HEK293 (cell line): Measurements from ENCODE around the gene SLC44A1.

Experiments used
- CTCF ChIA-PET: fragments of 350-600 bp; formaldehyde crosslinking; extraction: SDS; loops from one replicate; lab custom pipeline; 2021; ENCODE audit warnings: antibody characterized with exemption; lab: Yijun Ruan, JAX
- POLR2A ChIA-PET: fragments of 300-600 bp; formaldehyde crosslinking; extraction: SDS; loops from one replicate; lab custom pipeline; 2020; ENCODE audit warnings: antibody characterized with exemption, inconsistent platforms; lab: Yijun Ruan, JAX
- H3K27ac ChIP-seq: fragments of 200-500 bp; sonication (Bioruptor generic); 2 replicates; pipeline ENCODE4 v1.5.1; 2014; ENCODE audit warnings: low read depth, low read length, control low read depth, inconsistent platforms; ENCODE audit errors: extremely low read depth
- H3K36me3 ChIP-seq, 2 experiments: fragments of 200-500 bp in 1 of 2; sonication (Bioruptor generic) in 1 of 2; 1 replicate in 1 of 2; 2 replicates in 1 of 2; pipeline ENCODE4 v1.5.1; 2014 to 2017; ENCODE audit warnings: inconsistent platforms in 2 of 2, low read length in 2 of 2; ENCODE audit not compliant: control insufficient read depth in 2 of 2, insufficient read depth in 1 of 2
- H3K4me1 ChIP-seq: fragments of 200-500 bp; sonication (Bioruptor generic); 2 replicates; pipeline ENCODE4 v1.5.1; 2014; ENCODE audit warnings: mild to moderate bottlenecking, low read length, inconsistent platforms; ENCODE audit not compliant: control insufficient read depth, insufficient read depth
- H3K4me3 ChIP-seq: 2 replicates; pipeline ENCODE4 v1.5.1; 2011; ENCODE audit warnings: low read depth, mild to moderate bottlenecking, control low read depth, low read length, moderate library complexity
- H3K9me3 ChIP-seq: fragments of 200-500 bp; sonication (Bioruptor generic); 2 replicates; pipeline ENCODE4 v1.5.1; 2014; ENCODE audit warnings: low read depth, low read length, inconsistent platforms; ENCODE audit not compliant: control insufficient read depth, insufficient read depth
- BCL11B ChIP-seq: fragments of 450-650 bp; formaldehyde crosslinking; IDR thresholded peaks from 2 replicates; pipeline ENCODE4 v1.5.1; 2016; ENCODE audit warnings: low read depth, missing biosample characterization, missing genetic modification characterization
- EGR2 ChIP-seq: fragments of 450-650 bp; formaldehyde crosslinking; IDR thresholded peaks from 2 replicates; pipeline ENCODE4 v1.5.1; 2016; ENCODE audit warnings: low read depth, missing biosample characterization, missing genetic modification characterization
- GLI2 ChIP-seq: fragments of 450-650 bp; formaldehyde crosslinking; IDR thresholded peaks from 2 replicates; pipeline ENCODE4; 2017; ENCODE audit warnings: missing biosample characterization, missing genetic modification characterization, low read depth, borderline replicate concordance
- ZBTB7A ChIP-seq: fragments of 450-650 bp; formaldehyde crosslinking; IDR thresholded peaks from 2 replicates; pipeline ENCODE4 v1.5.1; 2016; ENCODE audit warnings: low read depth, missing biosample characterization, missing genetic modification characterization
- ZNF112 ChIP-seq: fragments of 450-650 bp; formaldehyde crosslinking; IDR thresholded peaks from 2 replicates; pipeline ENCODE4 v1.5.0; 2017; ENCODE audit warnings: missing biosample characterization, missing genetic modification characterization
- ZNF169 ChIP-seq: fragments of 450-650 bp; formaldehyde crosslinking; IDR thresholded peaks from 2 replicates; pipeline ENCODE4 v1.5.1; 2016; ENCODE audit warnings: missing biosample characterization, missing genetic modification characterization
- ZNF248 ChIP-seq: fragments of 450-650 bp; formaldehyde crosslinking; IDR thresholded peaks from 2 replicates; pipeline ENCODE4 v1.5.1; 2017; ENCODE audit warnings: missing biosample characterization, missing genetic modification characterization
- ZNF311 ChIP-seq: fragments of 450-650 bp; formaldehyde crosslinking; IDR thresholded peaks from 2 replicates; pipeline ENCODE4 v1.5.1; 2017; ENCODE audit warnings: missing biosample characterization, missing genetic modification characterization, borderline replicate concordance
- ZNF366 ChIP-seq: fragments of 450-650 bp; formaldehyde crosslinking; conservative IDR thresholded peaks from 2 replicates; pipeline ENCODE4 v1.5.1; 2016; ENCODE audit warnings: missing biosample characterization, missing genetic modification characterization
- ZNF433 ChIP-seq: fragments of 450-650 bp; formaldehyde crosslinking; IDR thresholded peaks from 2 replicates; pipeline ENCODE4 v1.5.1; 2016; ENCODE audit warnings: missing biosample characterization, missing genetic modification characterization, low read depth
- ZNF510 ChIP-seq: fragments of 450-650 bp; formaldehyde crosslinking; IDR thresholded peaks from 2 replicates; pipeline ENCODE4 v1.5.1; 2018; ENCODE audit warnings: mild to moderate bottlenecking, missing genetic modification characterization, missing biosample characterization; ENCODE audit not compliant: insufficient replicate concordance
- ZNF521 ChIP-seq: fragments of 450-650 bp; formaldehyde crosslinking; IDR thresholded peaks from 2 replicates; pipeline ENCODE4 v1.5.1; 2017; ENCODE audit warnings: missing biosample characterization, mild to moderate bottlenecking, missing genetic modification characterization
- ZNF544 ChIP-seq: fragments of 450-650 bp; formaldehyde crosslinking; IDR thresholded peaks from 2 replicates; pipeline ENCODE4 v1.5.0; 2017; ENCODE audit warnings: missing biosample characterization, missing genetic modification characterization
- ZNF610 ChIP-seq: fragments of 450-650 bp; formaldehyde crosslinking; IDR thresholded peaks from 2 replicates; pipeline ENCODE4 v1.5.1; 2016; ENCODE audit warnings: missing biosample characterization, missing genetic modification characterization, borderline replicate concordance
- ZNF624 ChIP-seq: fragments of 450-650 bp; formaldehyde crosslinking; IDR thresholded peaks from 2 replicates; pipeline ENCODE4 v1.5.1; 2017; ENCODE audit warnings: missing biosample characterization, missing genetic modification characterization
- ZNF830 ChIP-seq: fragments of 450-650 bp; IDR thresholded peaks from 2 replicates; pipeline ENCODE4 v1.5.0; 2018; ENCODE audit warnings: missing biosample characterization, missing genetic modification characterization, low read depth, mild to moderate bottlenecking, moderate library complexity
- TF ChIP-seq, protein P1 (sequence below): fragments of 450-650 bp; formaldehyde crosslinking; IDR thresholded peaks from 2 replicates; pipeline ENCODE4 v1.5.1; 2016; ENCODE audit warnings: missing biosample characterization, missing genetic modification characterization
- TF ChIP-seq, protein P2 (sequence below): fragments of 450-650 bp; formaldehyde crosslinking; IDR thresholded peaks from 2 replicates; pipeline ENCODE4 v1.5.1; 2017; ENCODE audit warnings: missing biosample characterization, missing genetic modification characterization
- TF ChIP-seq, protein P3 (sequence below): fragments of 450-650 bp; formaldehyde crosslinking; conservative IDR thresholded peaks from 2 replicates; pipeline ENCODE4 v1.5.1; 2016; ENCODE audit warnings: low read depth, missing biosample characterization, missing genetic modification characterization
- TF ChIP-seq, protein P4 (sequence below): fragments of 450-650 bp; formaldehyde crosslinking; IDR thresholded peaks from 2 replicates; pipeline ENCODE4 v1.5.1; 2017; ENCODE audit warnings: missing biosample characterization, mild to moderate bottlenecking, missing genetic modification characterization, moderate library complexity

Gene SLC44A1

DNA sequence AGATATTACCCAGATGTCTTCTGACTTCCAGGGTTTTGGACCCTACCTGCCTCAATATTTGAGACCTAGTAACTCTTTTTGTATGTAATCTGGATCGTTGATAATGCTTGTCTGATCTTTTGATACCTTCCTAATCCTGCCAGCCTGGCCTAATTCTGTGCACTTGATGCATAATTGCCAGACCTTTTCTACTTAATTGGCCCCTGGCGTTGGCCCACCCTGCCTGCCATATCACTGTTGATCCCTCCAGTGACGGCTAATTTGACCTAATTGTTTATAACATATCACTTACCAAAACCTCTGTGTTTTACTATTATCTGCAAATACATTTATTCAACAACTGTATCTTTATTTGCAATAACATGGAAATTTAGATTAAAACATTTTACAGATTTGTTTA is 49.0 kb downstream of the SLC44A1 start (continued):
- TF ChIP-seq ZNF610 = no peak
- no peak for TF ChIP-seq ZBTB7A (tag by site-specific recombination)

DNA sequence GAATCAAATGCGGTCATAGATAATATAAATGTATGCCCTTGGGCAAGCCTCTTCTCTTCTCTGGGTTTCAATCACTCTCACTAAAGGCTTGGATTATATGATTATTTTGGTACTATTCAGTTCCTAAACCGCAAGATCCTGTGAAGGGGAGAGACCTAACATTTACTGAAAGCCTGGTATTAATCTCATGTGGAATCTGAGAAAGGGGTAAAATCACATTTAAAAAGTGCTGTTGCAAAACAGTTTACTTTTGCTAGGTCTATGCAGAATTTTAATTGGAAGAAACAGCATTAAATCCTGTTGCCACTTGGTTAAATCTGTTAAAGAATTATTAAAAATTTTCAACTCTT is 50.7 kb downstream of the SLC44A1 start:
- Histone ChIP-seq H3K9me3 (no peaks in the 10 kb centered on the region), H3K27ac (no peak overlapping the region), H3K4me3 (no peak overlapping the region), H3K36me3 (peaks cover 0 to 12% of the 10 kb centered on the region in 2 experiments; a peak in 1 of 3 replicates), H3K4me1 (peaks cover 3% of the 10 kb centered on the region; the same call in 1 of the 2 replicates)
- POLR2A ChIA-PET = no interaction called here
- CTCF ChIA-PET = no interaction called here
- no peak for TF ChIP-seq ZNF433 (tag by site-specific recombination)
- TF ChIP-seq ZNF366 = no peak
- TF ChIP-seq, protein P1, sequence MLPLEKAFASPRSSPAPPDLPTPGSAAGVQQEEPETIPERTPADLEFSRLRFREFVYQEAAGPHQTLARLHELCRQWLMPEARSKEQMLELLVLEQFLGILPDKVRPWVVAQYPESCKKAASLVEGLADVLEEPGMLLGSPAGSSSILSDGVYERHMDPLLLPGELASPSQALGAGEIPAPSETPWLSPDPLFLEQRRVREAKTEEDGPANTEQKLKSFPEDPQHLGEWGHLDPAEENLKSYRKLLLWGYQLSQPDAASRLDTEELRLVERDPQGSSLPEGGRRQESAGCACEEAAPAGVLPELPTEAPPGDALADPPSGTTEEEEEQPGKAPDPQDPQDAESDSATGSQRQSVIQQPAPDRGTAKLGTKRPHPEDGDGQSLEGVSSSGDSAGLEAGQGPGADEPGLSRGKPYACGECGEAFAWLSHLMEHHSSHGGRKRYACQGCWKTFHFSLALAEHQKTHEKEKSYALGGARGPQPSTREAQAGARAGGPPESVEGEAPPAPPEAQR = no peak
- no peak for TF ChIP-seq BCL11B (tag by site-specific recombination)

DNA sequence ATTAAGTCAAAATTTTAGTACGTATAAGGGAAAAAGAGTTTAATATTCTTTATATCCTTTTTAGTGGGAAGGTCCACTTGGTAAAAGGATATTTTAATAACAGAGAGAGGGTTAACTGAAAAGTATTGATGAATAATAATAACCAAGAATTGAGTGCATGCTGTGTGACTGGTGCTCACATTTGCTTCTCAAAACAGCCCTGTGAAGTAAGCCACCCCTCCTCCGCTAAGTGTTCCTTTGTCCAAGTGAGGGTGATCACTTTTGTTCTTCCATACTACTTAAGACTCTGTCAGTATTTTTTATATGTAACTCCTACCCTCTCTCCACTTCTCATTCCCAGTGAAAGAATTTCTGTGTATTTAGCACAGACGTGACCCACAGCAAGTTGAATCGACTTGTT is 51.5 kb downstream of the SLC44A1 start:
- Histone ChIP-seq H3K27ac (no peak overlapping the region), H3K4me1 (peaks cover 3% of the 10 kb centered on the region; the same call in 1 of the 2 replicates), H3K9me3 (no peaks in the 10 kb centered on the region), H3K4me3 (no peak overlapping the region), H3K36me3 (peaks cover 0 to 17% of the 10 kb centered on the region in 2 experiments; a peak in 2 of 3 replicates)
- no peak for TF ChIP-seq ZNF624
- ChIA-PET POLR2A (no interaction called here), CTCF (no interaction called here)

DNA sequence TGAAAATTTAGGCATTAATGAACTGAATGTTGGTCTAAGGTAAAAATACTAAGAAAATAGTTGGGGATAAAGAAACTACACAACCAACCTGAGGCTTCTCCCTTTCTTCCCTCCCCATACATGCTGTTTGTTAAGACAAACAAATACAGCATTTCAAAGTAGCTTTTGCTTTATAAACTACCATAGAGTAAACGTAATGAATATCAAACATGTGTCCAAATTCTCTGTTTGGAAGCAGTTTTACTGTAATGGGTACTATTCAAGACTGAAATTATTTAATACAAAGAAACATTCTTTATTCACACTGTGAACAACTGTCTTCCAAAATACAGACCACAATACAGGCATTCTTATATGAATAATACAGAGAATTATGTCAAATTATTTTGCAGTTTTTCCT is 52.0 kb downstream of the SLC44A1 start:
- ChIA-PET POLR2A (no interaction called here), CTCF (no interaction called here)
- H3K36me3 ChIP-seq = peaks cover 0 to 17% of the 10 kb centered on the region in 2 experiments; a peak in 2 of 3 replicates
- H3K9me3 ChIP-seq = no peaks in the 10 kb centered on the region
- no peak overlapping the region for H3K27ac ChIP-seq
- H3K4me3 ChIP-seq = no peak overlapping the region
- no peaks in the 10 kb centered on the region; the same call in 1 of the 2 replicates for H3K4me1 ChIP-seq
- TF ChIP-seq ZNF112 (no peak), ZNF830 (tag by site-specific recombination) (no peak), ZNF169 (tag by site-specific recombination) (no peak), GLI2 (tag by site-specific recombination) (no peak), EGR2 (no peak), ZNF510 (tag by site-specific recombination) (no peak), ZNF521 (no peak), ZNF311 (tag by site-specific recombination) (no peak), ZNF544 (tag by site-specific recombination) (no peak), ZNF248 (tag by site-specific recombination) (no peak)
- TF ChIP-seq, protein P2, sequence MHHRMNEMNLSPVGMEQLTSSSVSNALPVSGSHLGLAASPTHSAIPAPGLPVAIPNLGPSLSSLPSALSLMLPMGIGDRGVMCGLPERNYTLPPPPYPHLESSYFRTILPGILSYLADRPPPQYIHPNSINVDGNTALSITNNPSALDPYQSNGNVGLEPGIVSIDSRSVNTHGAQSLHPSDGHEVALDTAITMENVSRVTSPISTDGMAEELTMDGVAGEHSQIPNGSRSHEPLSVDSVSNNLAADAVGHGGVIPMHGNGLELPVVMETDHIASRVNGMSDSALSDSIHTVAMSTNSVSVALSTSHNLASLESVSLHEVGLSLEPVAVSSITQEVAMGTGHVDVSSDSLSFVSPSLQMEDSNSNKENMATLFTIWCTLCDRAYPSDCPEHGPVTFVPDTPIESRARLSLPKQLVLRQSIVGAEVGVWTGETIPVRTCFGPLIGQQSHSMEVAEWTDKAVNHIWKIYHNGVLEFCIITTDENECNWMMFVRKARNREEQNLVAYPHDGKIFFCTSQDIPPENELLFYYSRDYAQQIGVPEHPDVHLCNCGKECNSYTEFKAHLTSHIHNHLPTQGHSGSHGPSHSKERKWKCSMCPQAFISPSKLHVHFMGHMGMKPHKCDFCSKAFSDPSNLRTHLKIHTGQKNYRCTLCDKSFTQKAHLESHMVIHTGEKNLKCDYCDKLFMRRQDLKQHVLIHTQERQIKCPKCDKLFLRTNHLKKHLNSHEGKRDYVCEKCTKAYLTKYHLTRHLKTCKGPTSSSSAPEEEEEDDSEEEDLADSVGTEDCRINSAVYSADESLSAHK = no peak
- TF ChIP-seq, protein P3, sequence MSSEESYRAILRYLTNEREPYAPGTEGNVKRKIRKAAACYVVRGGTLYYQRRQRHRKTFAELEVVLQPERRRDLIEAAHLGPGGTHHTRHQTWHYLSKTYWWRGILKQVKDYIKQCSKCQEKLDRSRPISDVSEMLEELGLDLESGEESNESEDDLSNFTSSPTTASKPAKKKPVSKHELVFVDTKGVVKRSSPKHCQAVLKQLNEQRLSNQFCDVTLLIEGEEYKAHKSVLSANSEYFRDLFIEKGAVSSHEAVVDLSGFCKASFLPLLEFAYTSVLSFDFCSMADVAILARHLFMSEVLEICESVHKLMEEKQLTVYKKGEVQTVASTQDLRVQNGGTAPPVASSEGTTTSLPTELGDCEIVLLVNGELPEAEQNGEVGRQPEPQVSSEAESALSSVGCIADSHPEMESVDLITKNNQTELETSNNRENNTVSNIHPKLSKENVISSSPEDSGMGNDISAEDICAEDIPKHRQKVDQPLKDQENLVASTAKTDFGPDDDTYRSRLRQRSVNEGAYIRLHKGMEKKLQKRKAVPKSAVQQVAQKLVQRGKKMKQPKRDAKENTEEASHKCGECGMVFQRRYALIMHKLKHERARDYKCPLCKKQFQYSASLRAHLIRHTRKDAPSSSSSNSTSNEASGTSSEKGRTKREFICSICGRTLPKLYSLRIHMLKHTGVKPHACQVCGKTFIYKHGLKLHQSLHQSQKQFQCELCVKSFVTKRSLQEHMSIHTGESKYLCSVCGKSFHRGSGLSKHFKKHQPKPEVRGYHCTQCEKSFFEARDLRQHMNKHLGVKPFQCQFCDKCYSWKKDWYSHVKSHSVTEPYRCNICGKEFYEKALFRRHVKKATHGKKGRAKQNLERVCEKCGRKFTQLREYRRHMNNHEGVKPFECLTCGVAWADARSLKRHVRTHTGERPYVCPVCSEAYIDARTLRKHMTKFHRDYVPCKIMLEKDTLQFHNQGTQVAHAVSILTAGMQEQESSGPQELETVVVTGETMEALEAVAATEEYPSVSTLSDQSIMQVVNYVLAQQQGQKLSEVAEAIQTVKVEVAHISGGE (tag by site-specific recombination) = no peak
- TF ChIP-seq, protein P4, sequence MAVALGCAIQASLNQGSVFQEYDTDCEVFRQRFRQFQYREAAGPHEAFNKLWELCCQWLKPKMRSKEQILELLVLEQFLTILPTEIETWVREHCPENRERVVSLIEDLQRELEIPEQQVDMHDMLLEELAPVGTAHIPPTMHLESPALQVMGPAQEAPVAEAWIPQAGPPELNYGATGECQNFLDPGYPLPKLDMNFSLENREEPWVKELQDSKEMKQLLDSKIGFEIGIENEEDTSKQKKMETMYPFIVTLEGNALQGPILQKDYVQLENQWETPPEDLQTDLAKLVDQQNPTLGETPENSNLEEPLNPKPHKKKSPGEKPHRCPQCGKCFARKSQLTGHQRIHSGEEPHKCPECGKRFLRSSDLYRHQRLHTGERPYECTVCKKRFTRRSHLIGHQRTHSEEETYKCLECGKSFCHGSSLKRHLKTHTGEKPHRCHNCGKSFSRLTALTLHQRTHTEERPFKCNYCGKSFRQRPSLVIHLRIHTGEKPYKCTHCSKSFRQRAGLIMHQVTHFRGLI (tag by site-specific recombination) = no peak
